IMR-90 (cell line): ENCODE results near the gene RLF.

ENCODE experiments used
- BHLHE40 ChIP-seq: fragments of 150-350 bp; IDR thresholded peaks from 2 replicates; pipeline ENCODE4 v1.6.1; 2016; ENCODE audit warnings: mild to moderate bottlenecking, low read depth, low read length
- TF ChIP-seq, protein P1 (sequence below): conservative IDR thresholded peaks from 2 replicates; pipeline ENCODE4 v1.5.1; 2012; ENCODE audit warnings: mild to moderate bottlenecking, low read depth, low read length, improper control_type of control experiment

- TF ChIP-seq, protein P1, sequence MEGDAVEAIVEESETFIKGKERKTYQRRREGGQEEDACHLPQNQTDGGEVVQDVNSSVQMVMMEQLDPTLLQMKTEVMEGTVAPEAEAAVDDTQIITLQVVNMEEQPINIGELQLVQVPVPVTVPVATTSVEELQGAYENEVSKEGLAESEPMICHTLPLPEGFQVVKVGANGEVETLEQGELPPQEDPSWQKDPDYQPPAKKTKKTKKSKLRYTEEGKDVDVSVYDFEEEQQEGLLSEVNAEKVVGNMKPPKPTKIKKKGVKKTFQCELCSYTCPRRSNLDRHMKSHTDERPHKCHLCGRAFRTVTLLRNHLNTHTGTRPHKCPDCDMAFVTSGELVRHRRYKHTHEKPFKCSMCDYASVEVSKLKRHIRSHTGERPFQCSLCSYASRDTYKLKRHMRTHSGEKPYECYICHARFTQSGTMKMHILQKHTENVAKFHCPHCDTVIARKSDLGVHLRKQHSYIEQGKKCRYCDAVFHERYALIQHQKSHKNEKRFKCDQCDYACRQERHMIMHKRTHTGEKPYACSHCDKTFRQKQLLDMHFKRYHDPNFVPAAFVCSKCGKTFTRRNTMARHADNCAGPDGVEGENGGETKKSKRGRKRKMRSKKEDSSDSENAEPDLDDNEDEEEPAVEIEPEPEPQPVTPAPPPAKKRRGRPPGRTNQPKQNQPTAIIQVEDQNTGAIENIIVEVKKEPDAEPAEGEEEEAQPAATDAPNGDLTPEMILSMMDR, result no peak
- no peak for TF ChIP-seq BHLHE40
Observed at GRCh38 chr1:40133839-40134238, 27.3 kb upstream of the RLF start.
